Natural killer cell treated with Interleukin-12 subunit alpha and Interleukin-12 subunit beta and Interleukin-15 and Interleukin-18, amount 100 ng/mL, for 72 hours (primary cell): ENCODE measurements around the gene PRMT3. TPM values are rescaled to one million over a fixed set of nuclear protein-coding genes. Genes with fewer than 3 reads are reported as not detected.

Experiments used
- ATAC-seq, 2 donors: fragments of 150-1000 bp; cut with Tn5 transposase in 1 of 2; sonication (Bioruptor Pico), chemical (Tn5 transposase) in 1 of 2; 2 replicates each; pipeline ENCODE4 v1.10.0; 2021
- DNase-seq: peaks from one replicate; pipeline ENCODE4 v3.0.0; 2022; ENCODE audit warnings: low spot score
- H3K27ac Mint-ChIP-seq, 2 donors: 1 replicate in 1 of 2; 2 replicates in 1 of 2; pipeline ENCODE4 v1.8.0; 2022; ENCODE audit warnings: mixed read lengths in 2 of 2, mild to moderate bottlenecking in 1 of 2, moderate library complexity in 1 of 2
- H3K27me3 Mint-ChIP-seq, 2 donors: 1 replicate in 1 of 2; 2 replicates in 1 of 2; pipeline ENCODE4 v1.8.0; 2022; ENCODE audit warnings: mixed read lengths in 2 of 2
- H3K36me3 Mint-ChIP-seq: one replicate; pipeline ENCODE4 v1.8.0; 2022; ENCODE audit warnings: mixed read lengths
- H3K4me1 Mint-ChIP-seq, 2 donors: 1 replicate in 1 of 2; 2 replicates in 1 of 2; pipeline ENCODE4 v1.8.0; 2022; ENCODE audit warnings: low read depth in 2 of 2, mixed read lengths in 2 of 2, mild to moderate bottlenecking in 1 of 2
- H3K4me3 Mint-ChIP-seq: one replicate; pipeline ENCODE4 v1.8.0; 2022; ENCODE audit warnings: mixed read lengths
- H3K9me3 Mint-ChIP-seq: 2 replicates; pipeline ENCODE4 v1.8.0; 2022; ENCODE audit warnings: mixed read lengths
- total RNA-seq, 2 donors: library from RNA; stranded (reverse); gene quantifications; one replicate each; pipeline ENCODE4 v1.2.3, GENCODE V29; 2022

The PRMT3 gene
- 10 to 100 TPM; 19.3 to 42.8 TPM for total RNA-seq

- Mint-ChIP-seq H3K4me3 (peak within 1 kb of the TSS; percentile 97), H3K9me3 (no peaks in the 10 kb centered on the region), H3K27me3 (no peaks in the 10 kb centered on the region), H3K36me3 (peaks cover under 1% of the 10 kb centered on the region), H3K4me1 (peaks cover 6 to 14% of the 10 kb centered on the region in 2 donors), H3K27ac (peak within 1 kb of the TSS; percentile 97 to 98)
- ATAC-seq (peak; percentile 94 to 96), DNase-seq (peak; percentile 99)
Measured at GRCh38 chr11:20387261-20388095, at the start of gene PRMT3. TSS of gene PRMT3 (plus strand) at chr11:20387716. CDS start at chr11:20387747, 31 bp downstream.

DNA sequence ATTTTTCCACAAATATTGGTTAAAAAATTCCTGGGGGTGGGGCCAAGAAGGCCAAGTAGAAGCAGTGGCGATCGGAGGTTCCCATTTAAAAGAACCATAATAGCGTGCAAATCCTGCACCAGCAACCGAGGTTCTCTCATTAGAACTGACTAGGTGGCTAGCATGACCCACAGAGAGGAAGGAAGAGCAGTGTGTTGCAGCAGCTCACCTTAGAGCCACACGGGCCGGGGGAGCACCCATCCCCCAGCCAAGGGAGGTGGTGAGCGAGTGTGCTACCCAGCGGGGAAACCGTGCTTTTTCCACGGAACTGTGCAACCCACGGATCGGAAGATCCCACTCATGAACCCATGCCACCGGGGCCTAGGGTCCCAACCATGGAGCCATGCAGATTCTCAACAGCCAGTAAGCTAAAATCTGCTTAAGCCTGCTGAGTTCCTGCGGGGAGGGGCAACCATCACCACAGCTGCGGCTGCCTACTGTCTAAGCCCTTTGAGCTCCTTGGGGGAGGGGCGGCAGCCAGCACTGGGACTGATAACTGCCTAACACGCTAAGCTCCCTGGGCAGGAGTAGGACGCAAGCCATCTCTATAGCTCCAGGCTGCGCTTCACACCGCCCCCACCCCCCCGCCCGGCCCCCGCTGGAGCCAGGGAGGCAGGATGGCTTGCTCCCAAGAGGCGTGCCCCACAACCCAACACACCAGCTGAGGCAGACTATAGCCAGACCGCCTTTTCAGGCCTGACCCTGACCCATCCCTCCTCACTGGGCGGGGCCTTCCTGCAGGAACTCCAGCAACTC lies 45.0 kb upstream of the PRMT3 start:
- peaks cover 9% of the 10 kb centered on the region for H3K36me3 Mint-ChIP-seq
- no peak overlapping the region for H3K4me3 Mint-ChIP-seq
- DNase-seq (no peak), ATAC-seq (peak in 1 of 2 donors; percentile 15)
- no peak overlapping the region for H3K27ac Mint-ChIP-seq
- no peaks in the 10 kb centered on the region for H3K4me1 Mint-ChIP-seq
- peaks cover 66 to 80% of the 10 kb centered on the region in 2 donors for H3K27me3 Mint-ChIP-seq
- H3K9me3 Mint-ChIP-seq: no peaks in the 10 kb centered on the region

GRCh38 chr11:20351136-20351535 lies 36.4 kb upstream of the PRMT3 start:
- H3K4me3 Mint-ChIP-seq: no peak overlapping the region
- H3K27me3 Mint-ChIP-seq: peaks cover 24 to 29% of the 10 kb centered on the region in 2 donors
- H3K27ac Mint-ChIP-seq: no peak overlapping the region
- no peaks in the 10 kb centered on the region for H3K9me3 Mint-ChIP-seq
- ATAC-seq: no peak
- no peaks in the 10 kb centered on the region for H3K4me1 Mint-ChIP-seq
- no peaks in the 10 kb centered on the region for H3K36me3 Mint-ChIP-seq
- DNase-seq: no peak

- H3K27me3 Mint-ChIP-seq: peaks cover 17 to 23% of the 10 kb centered on the region in 2 donors
- ATAC-seq: no peak
- DNase-seq: no peak
- no peak overlapping the region for H3K4me3 Mint-ChIP-seq
- no peaks in the 10 kb centered on the region for H3K9me3 Mint-ChIP-seq
- no peak overlapping the region for H3K27ac Mint-ChIP-seq
- H3K36me3 Mint-ChIP-seq: no peaks in the 10 kb centered on the region
- no peaks in the 10 kb centered on the region for H3K4me1 Mint-ChIP-seq
Measured at GRCh38 chr11:20351751-20352262, 35.7 kb upstream of the PRMT3 start.

GRCh38 chr11:20353829-20354434 lies 33.6 kb upstream of the PRMT3 start:
- DNase-seq: no peak
- no peaks in the 10 kb centered on the region for H3K4me1 Mint-ChIP-seq

GRCh38 chr11:20355221-20356219 lies 32.0 kb upstream of the PRMT3 start:
- Mint-ChIP-seq H3K36me3 (no peaks in the 10 kb centered on the region), H3K27ac (no peak overlapping the region), H3K9me3 (no peaks in the 10 kb centered on the region), H3K4me1 (peaks cover 3% of the 10 kb centered on the region in 2 donors), H3K27me3 (peaks cover 7 to 20% of the 10 kb centered on the region in 2 donors), H3K4me3 (no peak overlapping the region)
- peak in 1 of 2 donors; percentile 66 for ATAC-seq
- no peak for DNase-seq

More at GRCh38 chr11:20353829-20354434, 33.6 kb upstream of the PRMT3 start:
- H3K27me3 Mint-ChIP-seq: peaks cover 7 to 20% of the 10 kb centered on the region in 2 donors
- H3K36me3 Mint-ChIP-seq: no peaks in the 10 kb centered on the region
- ATAC-seq: no peak
- H3K27ac Mint-ChIP-seq: no peak overlapping the region
- H3K4me3 Mint-ChIP-seq: no peak overlapping the region
- H3K9me3 Mint-ChIP-seq: no peaks in the 10 kb centered on the region

GRCh38 chr11:20357150-20357549 lies 30.4 kb upstream of the PRMT3 start:
- DNase-seq (no peak), ATAC-seq (peak in 1 of 2 donors; percentile 62)
- Mint-ChIP-seq H3K9me3 (no peaks in the 10 kb centered on the region), H3K4me1 (peaks cover 8% of the 10 kb centered on the region in 2 donors), H3K27ac (peak overlapping the region in 1 of 2 donors; percentile 1), H3K36me3 (no peaks in the 10 kb centered on the region), H3K4me3 (no peak overlapping the region), H3K27me3 (peaks cover 1 to 17% of the 10 kb centered on the region in 2 donors)

GRCh38 chr11:20360650-20361049 lies 26.9 kb upstream of the PRMT3 start:
- H3K27ac Mint-ChIP-seq: peak overlapping the region in 1 of 2 donors; percentile 78
- H3K9me3 Mint-ChIP-seq: no peaks in the 10 kb centered on the region
- H3K27me3 Mint-ChIP-seq: peaks cover 0 to 10% of the 10 kb centered on the region in 2 donors
- peaks cover 19 to 33% of the 10 kb centered on the region in 2 donors for H3K4me1 Mint-ChIP-seq
- peak overlapping the region; percentile 74 for H3K4me3 Mint-ChIP-seq
- peak; percentile 38 to 60 for ATAC-seq
- no peak for DNase-seq
- peaks cover 7% of the 10 kb centered on the region for H3K36me3 Mint-ChIP-seq

DNA sequence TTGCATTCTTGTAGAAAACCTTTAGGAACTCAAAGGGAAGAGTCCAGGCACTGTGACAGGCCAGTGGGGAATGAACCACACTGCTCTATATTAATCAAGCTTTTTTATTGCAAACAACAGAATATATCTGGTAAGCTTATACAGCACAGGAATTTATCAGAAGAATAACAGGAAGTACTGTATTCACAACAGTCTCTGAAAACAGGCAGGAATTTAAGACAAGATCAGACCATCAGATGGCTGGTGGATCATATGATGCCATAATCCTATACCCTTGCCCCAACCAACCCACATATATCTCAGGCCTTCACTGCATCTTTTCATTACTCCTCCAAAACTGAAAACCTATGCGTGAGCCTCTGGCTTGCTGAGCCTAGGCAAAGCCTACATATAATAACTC lies 25.0 kb upstream of the PRMT3 start:
- no peak for DNase-seq
- Mint-ChIP-seq H3K4me1 (peaks cover 33 to 46% of the 10 kb centered on the region in 2 donors), H3K36me3 (peaks cover 12% of the 10 kb centered on the region), H3K27me3 (peaks cover 0 to 8% of the 10 kb centered on the region in 2 donors), H3K27ac (peak overlapping the region; percentile 84 to 93), H3K4me3 (peak overlapping the region; percentile 95), H3K9me3 (no peaks in the 10 kb centered on the region)
- no peak for ATAC-seq

GRCh38 chr11:20363149-20363499 lies 24.4 kb upstream of the PRMT3 start:
- H3K27ac Mint-ChIP-seq: peak overlapping the region; percentile 84 to 93
- no peaks in the 10 kb centered on the region for H3K9me3 Mint-ChIP-seq
- H3K27me3 Mint-ChIP-seq: peaks cover 0 to 5% of the 10 kb centered on the region in 2 donors
- peak overlapping the region; percentile 95 for H3K4me3 Mint-ChIP-seq
- no peak for DNase-seq
- peaks cover 36 to 47% of the 10 kb centered on the region in 2 donors for H3K4me1 Mint-ChIP-seq
- ATAC-seq: no peak
- peaks cover 14% of the 10 kb centered on the region for H3K36me3 Mint-ChIP-seq

DNA sequence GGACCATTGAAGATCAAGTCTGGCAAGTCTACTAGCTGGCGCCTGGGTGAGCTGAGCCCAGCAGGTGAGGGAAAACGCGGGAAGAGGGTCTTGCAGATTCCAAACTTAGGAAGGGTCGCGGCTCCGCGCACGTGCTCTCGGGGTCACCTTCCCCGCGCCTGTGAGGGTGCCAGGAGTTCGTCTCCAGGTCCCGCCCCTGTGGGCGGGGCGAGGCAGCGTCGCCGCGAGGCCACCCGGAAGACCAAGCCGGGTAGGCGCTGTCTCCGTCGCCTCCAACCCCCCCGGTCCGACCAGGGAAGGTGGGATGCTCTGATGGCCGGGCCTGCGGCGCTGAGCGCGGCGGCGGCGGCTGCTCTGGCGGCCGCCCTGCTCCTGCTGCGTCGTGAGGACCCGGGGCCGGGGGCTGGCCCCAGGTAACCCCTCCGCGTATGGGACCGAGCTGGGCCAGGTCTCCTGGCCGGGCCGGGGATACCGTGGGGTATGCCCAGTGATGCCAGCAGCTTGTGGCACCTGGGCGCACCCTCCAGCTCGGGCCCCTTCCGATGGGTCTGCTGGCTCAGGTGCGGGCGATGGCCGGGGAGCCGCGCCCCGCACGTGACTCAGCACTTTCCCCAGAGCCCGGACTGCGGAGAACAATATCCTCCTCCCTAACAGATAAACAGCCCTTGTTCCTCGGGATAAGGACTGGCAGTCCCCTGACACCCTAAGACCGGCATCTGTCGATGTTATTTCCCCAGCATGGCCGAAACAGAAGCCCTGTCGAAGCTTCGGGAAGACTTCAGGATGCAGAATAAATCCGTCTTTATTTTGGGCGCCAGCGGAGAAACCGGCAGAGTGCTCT lies 23.8 kb upstream of the PRMT3 start, which contains the start of gene HTATIP2:
TSS of gene HTATIP2 (plus strand) at position 215 of the 841 bp plus-strand sequence. CDS start at position 739, 524 bp downstream.
- Mint-ChIP-seq H3K27ac (peak within 1 kb of the TSS; percentile 84 to 93), H3K27me3 (peaks cover 0 to 3% of the 10 kb centered on the region in 2 donors), H3K36me3 (peaks cover 14% of the 10 kb centered on the region), H3K4me1 (peaks cover 36 to 47% of the 10 kb centered on the region in 2 donors), H3K4me3 (peak within 1 kb of the TSS; percentile 95), H3K9me3 (no peaks in the 10 kb centered on the region)
- peak; percentile 94 to 96 for ATAC-seq
- DNase-seq: peak; percentile 85
